ENCODE measurements around the gene STAM2. TPM values are rescaled to one million over a fixed set of nuclear protein-coding genes. Genes with fewer than 3 reads are reported as not detected.
"Not testable (repeated sequence)": the region's sequence is repeated elsewhere in the genome, so short reads cannot be mapped to it uniquely, and the experiment has no call there.

The STAM2 gene
- polyA plus RNA-seq, 12 donors, result 16.5 to 33.1 (median 25.5) TPM; not detected in 1

DNA sequence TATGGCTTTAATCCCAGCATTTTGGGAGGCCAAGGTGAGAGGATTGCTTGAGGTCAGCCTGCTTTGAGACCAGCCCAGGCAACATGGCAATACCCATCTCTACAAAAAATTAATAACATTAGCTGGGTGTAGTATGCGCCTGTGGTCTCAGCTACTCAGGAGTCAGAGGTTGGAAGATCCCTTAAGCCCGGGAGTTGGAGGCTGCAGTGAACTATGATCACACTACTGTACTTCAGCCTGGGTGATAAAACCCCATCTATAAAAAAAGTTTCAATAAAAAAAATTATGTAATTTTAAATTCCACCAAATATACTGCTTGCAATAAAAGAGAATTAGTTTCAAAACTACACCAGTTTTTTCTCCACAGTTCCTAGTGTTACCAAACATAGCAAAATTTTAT is 53.4 kb downstream of the STAM2 start:
- no peak for DNase-seq

DNA sequence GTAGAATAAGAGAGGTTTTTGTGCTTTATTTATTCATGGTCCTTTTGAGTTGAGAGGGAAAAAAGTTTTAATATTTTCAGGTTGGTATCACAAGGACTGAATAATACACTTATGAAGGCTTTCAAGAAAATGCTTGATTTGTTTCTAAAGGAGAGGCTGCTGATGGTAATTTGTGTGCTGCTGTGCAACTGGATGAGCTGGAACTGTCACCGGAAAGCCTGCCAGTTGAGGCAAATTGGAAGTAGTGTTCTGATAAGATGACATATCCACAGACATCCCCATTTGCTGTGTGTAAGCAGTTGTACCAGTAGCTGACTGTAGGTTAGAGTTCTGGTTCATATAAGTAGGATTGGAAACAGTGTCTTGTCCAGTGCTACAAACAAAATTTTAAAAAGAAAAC is 55.1 kb downstream of the STAM2 start:
- DNase-seq, result no peak

DNA sequence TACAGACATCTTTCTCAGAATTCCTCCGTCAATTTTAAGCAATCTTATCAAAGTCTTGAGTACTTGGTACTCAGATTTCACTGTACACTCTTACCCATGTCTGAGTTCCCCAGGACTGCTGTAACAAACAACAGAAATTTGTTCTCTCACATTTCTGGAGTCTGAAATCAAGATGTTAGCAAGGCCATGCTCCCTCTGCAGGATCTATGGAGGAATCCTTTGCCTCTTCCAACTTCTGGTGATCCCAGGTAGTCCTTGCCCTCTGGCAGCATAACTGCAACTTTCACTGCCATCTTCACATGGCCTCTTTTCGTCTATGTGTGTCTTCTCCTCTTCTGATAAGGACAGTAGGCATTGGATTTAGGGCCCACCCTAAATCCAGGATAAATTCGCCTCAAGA is 59.6 kb downstream of the STAM2 start:
- peak; percentile 12 for DNase-seq

DNA sequence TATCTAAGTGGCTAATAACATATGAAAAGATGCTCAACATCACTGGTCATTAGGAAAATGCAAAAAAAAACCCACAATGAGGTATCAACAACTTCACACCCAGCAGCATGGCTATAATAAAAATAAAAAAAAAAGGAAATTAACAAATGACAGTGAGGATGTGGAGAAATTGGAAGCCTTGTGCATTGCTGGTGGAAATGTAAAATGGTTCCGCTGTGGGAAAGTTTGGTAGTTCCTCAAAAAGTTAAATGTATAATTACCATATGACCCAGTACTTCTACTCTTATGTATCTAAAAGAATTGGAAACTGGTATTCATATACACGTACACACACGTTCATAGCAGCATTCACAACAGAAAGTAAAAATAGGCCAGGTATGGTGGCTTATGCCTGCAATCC is 61.2 kb downstream of the STAM2 start:
- DNase-seq, result no peak

DNA sequence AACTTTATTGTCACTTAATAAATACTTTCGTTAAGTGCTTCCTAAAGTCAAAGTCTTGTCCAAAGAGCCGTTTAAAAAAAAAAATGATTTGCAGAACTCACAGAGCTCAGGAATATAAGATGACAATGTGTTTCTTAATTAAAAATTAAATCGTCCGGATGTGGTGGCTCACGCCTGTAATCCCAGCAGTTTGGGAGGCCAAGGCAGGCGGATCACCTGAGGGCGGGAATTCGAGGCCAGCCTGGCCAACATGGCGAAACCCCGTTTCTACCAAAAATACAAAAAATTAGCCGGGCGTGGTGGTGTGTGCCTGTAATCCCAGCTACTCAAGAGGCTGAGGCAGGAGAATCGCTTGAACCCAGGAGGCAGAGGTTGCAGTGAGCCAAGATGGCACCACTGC is 68.4 kb downstream of the STAM2 start:
- DNase-seq, result not testable (repeated sequence)

DNA sequence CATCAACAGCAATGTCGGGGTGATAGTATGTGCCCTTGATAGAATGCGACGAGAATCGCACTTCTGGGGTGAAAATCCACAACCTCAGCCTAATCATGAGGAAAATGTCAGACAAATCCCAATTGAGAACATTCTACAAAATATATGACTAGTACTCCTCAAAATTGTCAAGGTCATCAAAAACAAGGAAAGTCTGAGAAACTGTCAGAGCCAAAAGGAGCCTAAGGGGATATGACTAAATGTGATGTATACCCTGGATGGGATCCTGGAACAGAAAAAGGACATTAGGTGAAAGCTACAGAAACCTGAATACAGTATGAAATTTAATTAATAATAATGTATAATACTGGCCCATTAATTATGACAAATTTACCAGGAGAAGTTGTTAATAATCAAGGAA is 69.1 kb downstream of the STAM2 start:
- no peak for DNase-seq

DNA sequence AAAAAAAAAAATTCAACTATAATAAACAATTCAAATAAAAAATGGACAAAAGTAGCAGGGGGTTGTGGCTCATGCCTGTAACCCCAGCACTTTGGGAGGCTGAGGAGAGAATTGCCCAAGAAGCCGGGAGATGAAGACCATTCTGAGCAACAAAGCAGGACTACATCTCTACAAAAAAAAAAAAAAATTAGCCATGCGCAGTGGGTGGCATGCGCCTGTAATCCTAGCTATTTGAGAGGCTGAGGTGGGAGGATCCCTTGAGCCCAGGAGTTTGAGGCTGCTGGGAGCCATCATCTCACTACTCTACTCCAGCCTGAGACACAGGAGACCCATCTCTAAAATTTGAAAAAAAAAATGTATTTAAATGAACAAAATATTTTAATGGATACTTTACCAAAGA is 72.3 kb downstream of the STAM2 start:
- DNase-seq, result no peak

DNA sequence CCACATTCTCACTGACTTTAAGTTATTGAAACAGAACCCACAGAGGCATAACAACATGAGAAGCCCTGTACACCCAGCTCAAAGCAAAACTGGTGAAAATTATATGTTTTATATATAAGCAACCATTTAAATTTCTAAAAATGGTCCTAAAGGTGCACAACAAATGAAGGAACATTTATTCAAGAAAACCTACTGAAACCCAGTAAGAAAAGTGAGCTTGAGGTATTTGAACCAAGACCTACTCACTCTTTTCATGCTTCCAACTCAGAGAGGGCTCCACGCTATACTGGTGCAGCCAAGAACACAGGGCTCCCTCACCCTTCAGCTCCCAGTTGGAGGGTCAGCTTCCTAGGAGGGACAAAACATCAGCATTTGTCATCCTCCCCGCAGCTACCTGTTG is 74.6 kb downstream of the STAM2 start:
- DNase-seq, result no peak

DNA sequence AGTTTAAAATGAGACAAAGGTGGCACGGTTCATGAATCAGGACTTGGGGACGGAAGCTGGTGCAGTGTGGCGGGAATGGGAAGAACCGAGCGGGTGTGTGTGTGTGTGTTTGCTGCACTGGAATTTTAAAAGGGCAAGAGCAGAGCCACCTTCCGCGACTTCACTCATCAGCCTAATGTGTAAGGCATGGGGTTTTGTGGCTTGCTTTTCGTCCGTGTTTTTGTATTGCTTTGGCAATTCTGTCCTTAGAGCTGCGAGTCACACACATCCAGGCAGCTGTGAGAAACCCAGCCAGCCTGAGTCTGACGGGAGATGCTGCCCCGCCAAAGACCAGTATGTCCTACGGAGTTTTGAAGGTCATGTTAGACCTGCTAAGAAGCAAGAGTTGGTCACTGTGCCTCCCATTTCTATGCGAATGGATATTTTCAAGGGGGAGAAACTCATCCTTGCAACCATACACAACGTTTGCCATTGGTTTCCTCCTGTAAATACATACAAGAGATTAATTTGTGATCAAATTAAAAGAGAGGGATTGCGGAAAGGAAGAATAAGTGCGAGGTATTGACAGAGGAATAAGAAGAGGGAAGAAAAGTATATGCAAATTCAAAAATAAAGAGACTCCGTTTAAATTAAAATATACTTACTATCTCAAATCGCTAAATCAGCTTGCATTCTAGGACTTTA is 76.1 kb downstream of the STAM2 start:
- DNase-seq, result peak; percentile 31

DNA sequence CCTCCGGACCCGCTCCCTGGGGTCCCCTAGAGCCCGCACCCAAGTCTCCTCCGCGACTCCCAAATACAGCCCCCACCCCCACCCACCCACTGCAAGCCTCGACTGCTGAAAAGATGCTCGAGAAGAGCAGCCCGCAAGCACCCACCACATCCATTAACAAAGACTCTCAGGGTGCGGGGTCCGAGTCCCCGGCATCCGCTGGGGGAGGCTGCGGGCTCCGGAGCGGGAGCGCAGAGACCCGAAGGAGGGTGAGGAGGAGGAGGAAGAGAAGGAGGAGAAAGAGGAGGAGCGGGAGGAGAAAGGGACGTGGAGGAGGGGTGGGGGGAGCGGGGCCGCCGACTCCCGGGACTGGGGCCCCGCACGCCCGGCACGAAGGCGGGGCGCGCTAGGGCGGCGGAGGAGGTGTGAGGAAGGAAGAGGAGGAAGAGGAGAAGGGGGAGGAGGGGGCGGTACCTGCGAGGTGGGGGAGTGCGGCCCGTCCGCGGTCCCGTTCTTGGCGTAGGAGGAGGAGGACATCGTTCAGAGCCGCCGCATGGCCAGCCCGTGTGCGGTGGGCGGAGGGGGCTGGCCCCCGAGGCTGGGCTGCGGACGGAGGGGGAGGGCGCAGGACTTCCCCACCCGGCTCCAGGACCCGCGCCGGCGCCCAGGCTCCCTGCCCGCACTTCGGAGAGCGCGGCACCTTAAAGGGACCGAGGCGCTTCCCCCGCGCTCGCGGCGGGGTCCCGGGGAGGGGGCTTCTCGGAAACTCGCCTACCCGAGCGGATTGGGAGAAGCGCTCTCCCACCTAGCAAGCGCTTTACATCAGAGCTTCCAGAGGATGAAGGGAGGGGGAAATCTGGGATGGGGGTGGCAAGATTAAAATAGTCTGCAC is 76.8 kb downstream of the STAM2 start, which contains the start of gene CACNB4:
CACNB4 (minus strand) TSS at position 549 of the 871 bp plus-strand sequence.
- DNase-seq, result peak; percentile 43

DNA sequence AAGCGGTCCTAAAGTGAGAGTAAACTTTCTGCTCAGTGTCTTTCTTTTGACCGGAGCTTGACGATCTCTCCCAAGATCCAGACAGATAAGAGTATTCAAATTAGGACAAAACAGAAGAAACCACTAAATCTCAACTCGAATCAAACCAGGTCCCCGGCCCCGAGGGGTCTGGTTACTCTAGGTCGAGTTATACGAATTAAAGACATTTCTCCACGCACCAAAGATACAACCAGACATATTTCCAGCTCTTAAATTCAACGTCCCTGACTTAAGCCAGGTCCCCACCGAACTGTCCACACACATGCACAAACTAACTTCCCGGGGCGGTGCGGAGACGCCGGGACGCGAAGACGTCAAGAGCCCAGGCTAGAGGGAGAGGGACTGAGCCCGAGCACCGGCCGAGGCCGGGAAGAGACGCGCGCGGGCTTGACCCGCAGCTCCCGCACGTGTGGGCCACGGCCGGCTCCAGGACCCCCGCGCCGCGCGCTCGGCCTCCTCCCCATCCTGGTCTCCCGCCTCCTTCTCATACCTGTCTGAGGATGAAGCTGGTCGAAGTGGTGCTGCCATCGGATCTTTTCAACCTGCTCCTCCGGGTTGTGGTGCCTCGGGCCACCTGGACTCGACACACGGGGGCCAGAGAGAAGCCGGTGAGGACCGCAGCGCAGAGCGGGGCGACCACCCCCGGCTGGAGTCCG is 77.6 kb downstream of the STAM2 start:
- peak; percentile 56 for DNase-seq

DNA sequence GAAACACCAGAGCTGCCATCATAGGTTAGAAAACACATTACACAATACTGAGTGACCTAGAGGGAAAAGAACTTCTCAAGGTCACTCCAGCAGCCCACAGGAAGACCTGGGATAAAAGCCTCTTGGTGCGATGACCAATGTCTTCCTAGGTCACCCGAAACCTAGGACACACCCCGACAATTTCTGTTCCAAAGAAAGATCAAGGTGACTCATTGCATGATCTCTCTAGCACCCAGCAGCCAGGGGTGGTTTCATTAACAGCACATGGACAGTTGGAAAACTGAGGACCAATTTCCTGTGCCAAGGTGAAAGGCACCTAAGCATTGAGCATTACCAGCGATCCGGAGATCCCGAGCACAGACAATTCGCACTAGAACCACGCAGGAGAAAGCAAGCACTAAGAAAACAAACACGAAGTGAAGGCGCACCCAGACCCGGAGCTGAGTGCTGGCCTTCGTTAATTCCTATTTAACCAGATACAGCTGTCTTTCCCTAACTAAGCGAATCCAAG is 78.2 kb downstream of the STAM2 start:
- DNase-seq, result no peak

DNA sequence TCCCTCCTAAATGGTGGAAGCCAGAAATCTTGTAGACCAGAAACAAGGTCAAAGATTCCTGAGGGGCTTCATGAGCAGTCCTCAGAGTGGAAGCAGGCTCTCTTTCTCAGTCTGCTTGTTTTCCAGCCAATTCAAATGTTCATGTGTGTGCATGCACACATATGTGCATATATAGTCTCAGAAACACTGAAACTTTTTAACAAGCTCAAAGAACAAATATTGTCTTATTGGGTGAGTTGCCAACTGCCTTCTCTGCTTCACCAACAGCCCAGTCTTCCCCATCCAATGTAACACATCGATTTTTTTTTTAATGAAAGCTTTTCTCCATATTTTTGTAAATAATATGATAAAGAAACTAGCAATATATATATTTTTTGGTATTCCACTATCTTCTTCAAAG is 80.4 kb downstream of the STAM2 start:
- DNase-seq, result no peak

DNA sequence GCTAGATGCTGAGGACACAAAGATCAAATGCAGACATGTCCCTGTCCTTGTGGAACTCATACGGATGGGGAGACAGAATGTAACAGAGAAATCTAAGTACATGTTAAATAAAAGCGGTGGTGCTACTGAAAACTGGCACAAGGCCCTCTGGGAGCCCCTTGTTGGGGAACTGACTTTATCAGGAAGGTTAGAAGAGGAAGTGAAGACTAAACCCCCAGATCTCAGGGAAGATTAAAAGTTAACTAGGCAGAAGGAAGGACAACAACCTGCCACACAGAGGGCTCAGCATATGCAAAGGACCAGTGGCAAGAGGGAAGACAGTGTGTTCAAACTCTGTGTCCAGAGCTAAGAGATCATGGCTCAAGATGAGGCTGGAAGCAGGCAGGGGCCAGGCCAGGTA is 81.5 kb downstream of the STAM2 start:
- DNase-seq, result no peak

DNA sequence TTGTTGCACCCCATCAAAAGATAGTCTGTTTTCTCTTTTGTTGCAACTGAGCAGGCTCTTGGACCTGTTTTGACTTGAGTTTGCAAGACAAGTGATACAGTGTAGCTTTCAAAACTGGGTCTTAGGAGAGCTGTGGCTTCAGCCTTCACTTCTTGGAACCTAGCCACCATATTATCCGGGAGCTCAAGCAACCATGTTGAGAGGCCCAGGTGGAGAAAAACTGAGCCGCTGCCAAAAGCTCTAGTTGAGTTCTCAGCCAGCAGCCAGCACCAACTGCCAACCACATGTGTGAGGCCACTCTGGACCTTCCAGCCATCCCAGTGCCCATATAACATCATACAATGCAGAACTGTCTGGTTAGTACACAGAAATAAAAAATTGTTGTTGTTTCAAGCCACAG is 82.1 kb downstream of the STAM2 start:
- no peak for DNase-seq

DNA sequence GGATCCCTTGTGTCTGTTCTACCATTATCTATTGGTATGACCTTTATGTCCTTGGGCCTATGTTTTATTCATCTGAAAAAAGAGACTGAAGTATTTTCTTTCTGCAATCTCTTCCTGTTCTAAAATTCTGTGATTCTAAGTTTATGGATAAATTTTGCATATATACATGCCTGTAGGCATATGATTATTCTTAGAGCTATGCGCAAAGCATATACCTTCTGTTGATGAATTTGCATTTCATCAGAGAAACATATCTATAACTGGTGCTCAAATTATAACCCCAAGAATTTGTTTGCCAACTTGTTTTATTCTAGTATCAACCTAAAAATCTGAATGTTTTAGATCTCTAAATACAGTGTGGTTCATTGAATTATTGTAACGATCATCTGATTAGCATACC is 83.5 kb downstream of the STAM2 start:
- DNase-seq, result no peak

DNA sequence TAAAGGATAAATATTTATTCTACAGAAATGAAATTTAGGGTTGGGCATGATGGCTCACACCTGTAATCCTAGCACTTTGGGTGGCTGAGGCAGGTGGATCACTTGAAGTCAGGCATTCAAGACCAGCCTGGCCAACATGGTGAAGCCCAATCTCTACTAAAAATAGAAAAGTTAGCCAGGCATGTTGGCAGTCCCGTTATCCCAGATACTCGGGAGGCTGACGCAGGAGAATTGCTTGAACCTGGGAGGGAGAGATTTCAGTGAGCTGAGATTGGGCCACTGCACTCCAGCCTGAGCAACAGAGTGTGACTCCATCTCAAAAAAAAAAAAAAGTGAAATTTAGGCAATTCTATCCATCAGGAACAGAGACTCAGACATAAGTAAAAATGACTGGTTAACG is 84.8 kb downstream of the STAM2 start:
- DNase-seq, result not testable (repeated sequence)

DNA sequence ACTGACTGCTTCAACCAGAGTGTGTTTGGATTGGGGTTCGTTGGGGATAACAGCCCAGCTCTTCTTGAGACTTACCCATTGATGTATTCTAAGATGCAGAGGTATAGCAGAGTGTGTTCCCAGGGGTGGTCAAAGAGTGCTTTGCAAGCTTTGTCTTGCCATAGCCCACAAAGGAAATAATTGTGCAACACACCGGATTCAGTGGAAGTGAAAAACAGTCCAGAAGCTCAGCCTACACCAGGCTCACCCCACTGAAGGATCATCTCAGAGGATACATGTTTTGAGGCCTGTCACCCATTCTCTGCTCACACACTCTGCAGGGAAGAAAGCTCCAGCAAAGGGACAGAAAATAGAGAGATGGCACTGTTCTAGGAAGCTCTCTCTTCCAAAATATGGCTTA is 86.3 kb downstream of the STAM2 start:
- no peak for DNase-seq

DNA sequence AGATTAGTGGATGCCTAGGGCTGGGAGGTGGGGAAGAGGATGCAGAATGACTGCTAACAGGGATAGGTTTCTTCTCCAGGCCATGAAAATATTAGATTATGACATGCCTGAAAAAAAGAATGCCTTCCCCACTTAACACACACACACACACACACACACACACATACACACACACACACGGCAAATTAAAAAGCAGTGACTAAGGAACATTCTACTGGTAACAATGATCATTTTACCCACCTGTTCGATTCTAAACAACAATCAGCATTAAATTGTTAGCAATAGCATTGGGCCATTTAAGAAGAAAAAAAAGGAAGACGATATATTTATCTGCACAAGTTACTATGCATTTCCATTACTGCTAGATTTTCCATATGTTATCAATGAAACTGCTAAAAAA is 87.6 kb downstream of the STAM2 start:
- no peak for DNase-seq

DNA sequence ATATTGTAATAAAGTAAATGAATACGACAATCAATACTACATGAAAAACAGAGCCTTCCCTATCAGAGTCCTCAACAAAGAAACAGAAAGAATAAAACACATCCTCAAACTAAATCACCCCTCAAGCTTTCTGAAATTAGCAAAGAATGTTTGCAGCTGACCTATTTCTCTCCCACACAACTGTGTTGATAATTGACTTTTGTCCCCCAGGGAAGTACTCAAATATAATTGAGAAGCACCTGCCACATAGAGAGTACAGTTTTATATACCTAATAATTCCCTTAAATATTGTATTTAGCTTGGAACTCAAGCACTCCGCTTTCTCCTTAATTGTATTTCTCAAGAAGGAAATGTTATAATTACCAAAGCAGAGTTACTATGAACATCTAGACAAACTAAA is 89.3 kb downstream of the STAM2 start:
- DNase-seq, result no peak

DNA sequence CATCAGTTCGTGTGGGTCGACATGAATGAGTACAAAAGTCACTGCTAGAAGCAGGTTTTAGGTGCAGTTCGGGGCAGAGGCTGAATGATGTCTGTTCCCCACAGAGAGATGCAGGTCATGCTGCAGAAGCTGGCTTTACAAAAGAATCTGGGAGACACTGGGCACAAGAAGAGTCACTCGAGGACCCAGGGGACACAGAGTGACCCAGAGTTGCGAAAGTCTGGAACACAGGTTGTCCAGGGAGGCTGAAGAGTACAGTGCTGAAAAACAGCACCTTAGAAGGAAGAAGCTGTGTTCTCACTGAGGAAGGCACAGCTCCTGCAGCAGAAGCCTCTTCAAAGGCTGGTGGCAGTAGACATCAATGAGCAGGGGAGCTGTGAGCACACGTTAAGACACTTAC is 91.5 kb downstream of the STAM2 start:
- no peak for DNase-seq

DNA sequence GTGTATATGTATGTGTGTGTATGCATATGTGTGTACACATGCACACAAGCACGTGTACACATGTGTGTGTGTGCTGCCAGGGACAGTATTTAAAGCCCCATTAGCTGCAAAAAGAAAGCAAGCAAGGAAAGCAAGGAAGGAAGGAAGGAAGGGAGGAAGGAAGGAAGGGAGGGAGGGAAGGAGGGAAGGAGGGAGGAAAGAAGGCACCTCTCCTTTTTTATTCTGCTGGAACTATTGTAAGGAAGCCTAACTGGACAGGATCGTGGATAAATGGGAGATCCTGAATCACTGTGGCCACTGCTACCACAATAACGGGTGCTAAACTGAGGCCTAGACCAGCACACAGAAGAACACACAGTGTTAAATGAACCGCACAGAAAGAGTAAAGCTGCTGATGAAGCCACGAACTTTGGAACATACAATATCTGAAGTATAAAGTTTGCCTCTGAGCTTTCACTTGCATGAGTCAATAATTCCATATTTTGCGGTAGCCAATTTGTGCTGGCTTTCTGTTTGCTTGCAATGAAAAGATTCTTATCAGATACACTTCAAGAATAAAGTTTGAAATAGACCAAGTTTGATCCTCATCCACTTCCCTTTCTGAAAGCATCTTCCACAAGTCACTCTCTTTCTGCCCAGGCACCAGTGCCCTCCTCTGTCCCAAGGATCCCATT is 92.2 kb downstream of the STAM2 start:
- DNase-seq, result peak; percentile 57

Data from muscle of arm (tissue), 12 donors.